Natural killer cell treated with Interleukin-12 subunit alpha and Interleukin-12 subunit beta and Interleukin-15 and Interleukin-18, amount 100 ng/mL, for 72 hours (primary cell): ENCODE results near the gene TNFRSF4. TPM values are rescaled to one million over a fixed set of nuclear protein-coding genes. Genes with fewer than 3 reads are reported as not detected.

Source experiments
- ATAC-seq, 2 donors: fragments of 150-1000 bp; cut with Tn5 transposase in 1 of 2; sonication (Bioruptor Pico), chemical (Tn5 transposase) in 1 of 2; 2 replicates each; pipeline ENCODE4 v1.10.0; 2021
- DNase-seq: peaks from one replicate; pipeline ENCODE4 v3.0.0; 2022; ENCODE audit warnings: low spot score
- H3K27ac Mint-ChIP-seq, 2 donors: 1 replicate in 1 of 2; 2 replicates in 1 of 2; pipeline ENCODE4 v1.8.0; 2022; ENCODE audit warnings: mixed read lengths in 2 of 2, mild to moderate bottlenecking in 1 of 2, moderate library complexity in 1 of 2
- H3K27me3 Mint-ChIP-seq, 2 donors: 1 replicate in 1 of 2; 2 replicates in 1 of 2; pipeline ENCODE4 v1.8.0; 2022; ENCODE audit warnings: mixed read lengths in 2 of 2
- H3K36me3 Mint-ChIP-seq: one replicate; pipeline ENCODE4 v1.8.0; 2022; ENCODE audit warnings: mixed read lengths
- H3K4me1 Mint-ChIP-seq, 2 donors: 1 replicate in 1 of 2; 2 replicates in 1 of 2; pipeline ENCODE4 v1.8.0; 2022; ENCODE audit warnings: low read depth in 2 of 2, mixed read lengths in 2 of 2, mild to moderate bottlenecking in 1 of 2
- H3K4me3 Mint-ChIP-seq: one replicate; pipeline ENCODE4 v1.8.0; 2022; ENCODE audit warnings: mixed read lengths
- H3K9me3 Mint-ChIP-seq: 2 replicates; pipeline ENCODE4 v1.8.0; 2022; ENCODE audit warnings: mixed read lengths
- total RNA-seq, 2 donors: library from RNA; stranded (reverse); gene quantifications; one replicate each; pipeline ENCODE4 v1.2.3, GENCODE V29; 2022

Gene TNFRSF4
- total RNA-seq, 2 donors from 2014 or later: 56.8 to 305 TPM

- Mint-ChIP-seq H3K27me3 (no peaks in the 10 kb centered on the region), H3K4me3 (peak overlapping the region; percentile 79), H3K36me3 (peaks cover 18% of the 10 kb centered on the region), H3K27ac (peak overlapping the region; percentile 81 to 89), H3K4me1 (peaks cover 22 to 24% of the 10 kb centered on the region in 2 donors), H3K9me3 (no peaks in the 10 kb centered on the region)
- DNase-seq (no peak), ATAC-seq (no peak)
These were observed 19.6 kb upstream of the TNFRSF4 start for GRCh38 chr1:1233567-1233892.

- Mint-ChIP-seq H3K27me3 (no peaks in the 10 kb centered on the region), H3K4me1 (peaks cover 22 to 24% of the 10 kb centered on the region in 2 donors), H3K4me3 (peak overlapping the region; percentile 79), H3K36me3 (peaks cover 18% of the 10 kb centered on the region), H3K9me3 (no peaks in the 10 kb centered on the region), H3K27ac (peak overlapping the region; percentile 81 to 89)
- no peak for DNase-seq
- no peak for ATAC-seq
These were observed 19.0 kb upstream of the TNFRSF4 start for GRCh38 chr1:1232796-1233566.

- Mint-ChIP-seq H3K36me3 (peaks cover 18% of the 10 kb centered on the region), H3K4me1 (peaks cover 22 to 24% of the 10 kb centered on the region in 2 donors), H3K27ac (peak within 1 kb of the TSS; percentile 90 to 95), H3K4me3 (peak within 1 kb of the TSS; percentile 98), H3K9me3 (no peaks in the 10 kb centered on the region), H3K27me3 (no peaks in the 10 kb centered on the region)
- no peak for DNase-seq
- ATAC-seq: no peak
These were observed 18.3 kb upstream of the TNFRSF4 start, which contains the start of gene B3GALT6 for GRCh38 chr1:1232208-1232795. B3GALT6 (plus strand) TSS chr1:1232237; CDS start chr1:1232279, 42 bp downstream.

GRCh38 chr1:1231400-1232207 is 17.7 kb upstream of the TNFRSF4 start, which contains the start of gene SDF4:
SDF4 (minus strand) TSS chr1:1232001; CDS start chr1:1228772, 3,229 bp downstream.
- H3K27ac Mint-ChIP-seq: peak within 1 kb of the TSS; percentile 90 to 95
- H3K36me3 Mint-ChIP-seq: peaks cover 18% of the 10 kb centered on the region
- peak within 1 kb of the TSS; percentile 98 for H3K4me3 Mint-ChIP-seq
- ATAC-seq (peak; percentile 96 to 98), DNase-seq (peak; percentile 99)
- H3K27me3 Mint-ChIP-seq: no peaks in the 10 kb centered on the region
- H3K4me1 Mint-ChIP-seq: peaks cover 24 to 25% of the 10 kb centered on the region in 2 donors
- H3K9me3 Mint-ChIP-seq: no peaks in the 10 kb centered on the region

DNA sequence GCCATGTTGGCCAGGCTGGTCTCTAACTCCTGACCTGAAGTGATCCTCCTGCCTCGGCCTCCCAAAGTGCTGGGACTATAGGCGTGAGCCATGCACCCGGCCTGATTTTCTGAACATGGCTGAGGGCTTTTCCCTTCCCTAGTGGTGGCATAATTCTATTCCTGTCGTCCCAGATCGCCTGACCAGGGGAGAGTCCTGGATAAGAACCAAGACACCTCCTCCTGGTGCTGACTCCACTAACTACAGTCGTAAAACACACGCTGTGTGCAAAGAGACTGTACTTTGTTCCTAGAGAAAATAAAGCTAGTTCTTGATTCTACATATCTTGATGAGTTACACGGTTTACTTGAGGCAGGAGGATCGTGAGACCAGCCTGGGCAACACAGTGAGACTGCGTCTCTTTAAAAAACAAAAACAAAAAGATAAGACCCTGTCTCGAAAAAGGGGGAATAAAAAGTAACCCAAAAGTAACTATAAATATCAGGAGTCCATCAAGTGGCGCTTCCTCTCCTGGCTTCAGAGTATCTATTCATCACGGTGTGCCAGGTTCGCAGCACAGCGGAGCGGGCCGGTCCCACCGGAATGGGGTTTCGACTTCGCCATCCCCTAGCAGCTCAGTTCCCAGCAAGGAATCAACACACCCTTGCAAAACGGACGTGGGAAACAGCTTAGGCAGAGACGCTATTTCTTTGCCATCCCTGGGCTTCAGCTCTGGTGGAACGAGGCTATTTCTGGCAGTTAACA is 16.9 kb upstream of the TNFRSF4 start:
- no peaks in the 10 kb centered on the region for H3K27me3 Mint-ChIP-seq
- no peaks in the 10 kb centered on the region for H3K9me3 Mint-ChIP-seq
- H3K36me3 Mint-ChIP-seq: peaks cover 19% of the 10 kb centered on the region
- H3K27ac Mint-ChIP-seq: peak overlapping the region; percentile 90 to 95
- DNase-seq (no peak), ATAC-seq (no peak)
- H3K4me1 Mint-ChIP-seq: peaks cover 26% of the 10 kb centered on the region in 2 donors
- H3K4me3 Mint-ChIP-seq: peak overlapping the region; percentile 98

DNA sequence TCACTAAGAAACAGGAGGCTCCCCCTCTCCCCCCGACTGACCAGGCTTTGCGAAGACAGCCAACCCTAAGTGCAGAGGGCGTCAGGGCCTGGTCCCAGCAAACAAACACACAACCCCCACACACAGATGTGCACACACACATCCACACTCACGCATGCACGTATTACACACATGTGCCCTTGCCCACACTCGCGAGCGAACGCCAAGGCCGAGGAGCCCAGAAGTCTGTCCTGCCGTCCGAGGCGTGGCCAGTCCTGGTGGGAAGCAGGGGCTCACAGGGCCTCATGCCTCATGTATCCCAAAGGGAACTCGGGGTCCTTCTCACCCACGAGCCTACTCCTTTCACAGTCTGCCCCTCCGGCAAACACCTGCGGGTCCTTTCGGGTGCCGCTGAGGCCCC is 15.8 kb upstream of the TNFRSF4 start:
- Mint-ChIP-seq H3K9me3 (no peaks in the 10 kb centered on the region), H3K36me3 (peaks cover 23% of the 10 kb centered on the region), H3K27me3 (no peaks in the 10 kb centered on the region), H3K4me1 (peaks cover 31% of the 10 kb centered on the region in 2 donors), H3K27ac (peak overlapping the region; percentile 90 to 95), H3K4me3 (peak overlapping the region; percentile 98)
- DNase-seq: no peak
- ATAC-seq: no peak

DNA sequence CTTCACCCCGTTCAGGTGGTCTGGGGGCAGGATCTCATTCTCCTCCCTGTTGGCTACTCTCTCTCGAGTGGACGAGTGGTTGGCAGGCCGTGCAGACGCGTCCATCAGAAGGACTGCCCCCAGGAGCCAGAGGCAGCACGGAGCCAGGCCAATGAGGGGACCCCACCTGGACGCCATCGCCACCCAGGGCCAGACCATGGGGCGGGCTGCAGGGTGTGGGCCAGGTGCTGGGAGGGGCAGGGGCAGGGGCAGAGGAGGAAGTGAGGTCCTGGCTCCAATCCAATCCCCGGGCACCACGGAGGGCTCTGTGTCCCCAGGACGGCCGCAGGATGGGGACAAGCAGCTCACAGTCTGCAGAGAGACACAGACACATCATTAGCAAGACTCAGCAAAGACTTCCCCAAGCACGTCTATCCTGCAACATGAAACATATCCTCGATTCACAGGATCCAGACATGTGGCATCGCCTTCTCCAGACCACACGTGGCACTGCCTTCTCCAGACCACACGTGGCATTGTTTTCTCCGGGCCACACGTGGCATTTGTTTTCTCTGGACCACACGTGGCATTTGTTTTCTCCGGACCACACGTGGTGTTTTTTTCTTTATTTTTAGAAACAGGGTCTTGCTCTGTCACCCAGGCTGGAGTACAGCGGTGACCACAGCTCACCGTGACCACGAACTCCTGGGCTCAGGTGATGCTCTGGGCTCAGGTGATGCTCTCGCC is 14.8 kb upstream of the TNFRSF4 start:
- H3K9me3 Mint-ChIP-seq: no peaks in the 10 kb centered on the region
- peaks cover 28 to 34% of the 10 kb centered on the region in 2 donors for H3K4me1 Mint-ChIP-seq
- peak overlapping the region in 1 of 2 donors; percentile 95 for H3K27ac Mint-ChIP-seq
- DNase-seq (no peak), ATAC-seq (no peak)
- H3K4me3 Mint-ChIP-seq: no peak overlapping the region
- H3K27me3 Mint-ChIP-seq: no peaks in the 10 kb centered on the region
- peaks cover 27% of the 10 kb centered on the region for H3K36me3 Mint-ChIP-seq

DNA sequence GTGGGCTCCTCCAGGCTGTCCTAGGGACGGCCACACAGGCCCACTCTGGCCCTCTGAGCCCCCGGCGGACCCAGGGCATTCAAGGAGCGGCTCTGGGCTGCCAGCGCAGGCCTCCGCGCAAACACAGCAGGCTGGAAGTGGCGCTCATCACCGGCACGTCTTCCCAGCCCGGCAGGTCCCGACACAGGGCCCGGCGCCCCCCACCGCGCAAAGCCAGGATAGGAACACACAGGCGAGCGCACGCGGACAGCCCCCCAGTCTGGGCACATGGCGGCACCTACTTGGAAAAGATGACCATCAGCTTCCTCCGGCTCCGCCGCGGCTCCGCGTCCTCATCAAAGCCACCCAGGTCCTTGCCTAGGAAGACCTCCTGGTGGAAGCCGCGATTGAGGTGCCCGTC is 14.2 kb upstream of the TNFRSF4 start:
- Mint-ChIP-seq H3K27ac (no peak overlapping the region), H3K27me3 (no peaks in the 10 kb centered on the region), H3K9me3 (no peaks in the 10 kb centered on the region), H3K4me1 (peaks cover 24 to 31% of the 10 kb centered on the region in 2 donors), H3K4me3 (no peak overlapping the region), H3K36me3 (peaks cover 24% of the 10 kb centered on the region)
- no peak for ATAC-seq
- no peak for DNase-seq

- ATAC-seq: no peak
- no peaks in the 10 kb centered on the region for H3K9me3 Mint-ChIP-seq
- no peaks in the 10 kb centered on the region for H3K27me3 Mint-ChIP-seq
- DNase-seq: no peak
- H3K36me3 Mint-ChIP-seq: peaks cover 29% of the 10 kb centered on the region
- peaks cover 31 to 39% of the 10 kb centered on the region in 2 donors for H3K4me1 Mint-ChIP-seq
- H3K4me3 Mint-ChIP-seq: no peak overlapping the region
- no peak overlapping the region for H3K27ac Mint-ChIP-seq
These were observed 13.4 kb upstream of the TNFRSF4 start for GRCh38 chr1:1227386-1227785.

- Mint-ChIP-seq H3K36me3 (peaks cover 29% of the 10 kb centered on the region), H3K4me1 (peaks cover 33 to 42% of the 10 kb centered on the region in 2 donors), H3K27ac (no peak overlapping the region), H3K27me3 (no peaks in the 10 kb centered on the region), H3K9me3 (no peaks in the 10 kb centered on the region), H3K4me3 (no peak overlapping the region)
- DNase-seq (no peak), ATAC-seq (no peak)
These were observed 12.8 kb upstream of the TNFRSF4 start for GRCh38 chr1:1226566-1227362.

DNA sequence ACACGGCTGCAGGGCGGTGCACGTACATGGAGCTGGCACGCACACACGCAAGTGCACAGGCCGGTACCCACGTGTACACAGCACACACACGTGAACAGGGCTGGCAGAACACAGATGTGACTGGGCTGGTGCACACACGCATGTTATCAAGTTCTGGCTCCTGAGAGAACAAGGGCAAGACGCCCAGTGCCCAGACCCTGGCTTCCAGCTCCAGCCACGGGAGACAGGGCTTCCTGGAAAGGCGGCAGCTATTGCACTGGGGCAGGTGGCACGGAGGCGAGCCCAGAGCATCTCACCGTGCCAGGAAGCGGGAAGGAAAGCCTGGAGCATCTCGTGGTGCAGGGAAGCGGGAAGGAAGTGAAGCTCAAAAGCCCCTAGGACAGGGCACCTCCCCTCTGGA is 12.0 kb upstream of the TNFRSF4 start:
- Mint-ChIP-seq H3K36me3 (peaks cover 26% of the 10 kb centered on the region), H3K27me3 (no peaks in the 10 kb centered on the region)

DNA sequence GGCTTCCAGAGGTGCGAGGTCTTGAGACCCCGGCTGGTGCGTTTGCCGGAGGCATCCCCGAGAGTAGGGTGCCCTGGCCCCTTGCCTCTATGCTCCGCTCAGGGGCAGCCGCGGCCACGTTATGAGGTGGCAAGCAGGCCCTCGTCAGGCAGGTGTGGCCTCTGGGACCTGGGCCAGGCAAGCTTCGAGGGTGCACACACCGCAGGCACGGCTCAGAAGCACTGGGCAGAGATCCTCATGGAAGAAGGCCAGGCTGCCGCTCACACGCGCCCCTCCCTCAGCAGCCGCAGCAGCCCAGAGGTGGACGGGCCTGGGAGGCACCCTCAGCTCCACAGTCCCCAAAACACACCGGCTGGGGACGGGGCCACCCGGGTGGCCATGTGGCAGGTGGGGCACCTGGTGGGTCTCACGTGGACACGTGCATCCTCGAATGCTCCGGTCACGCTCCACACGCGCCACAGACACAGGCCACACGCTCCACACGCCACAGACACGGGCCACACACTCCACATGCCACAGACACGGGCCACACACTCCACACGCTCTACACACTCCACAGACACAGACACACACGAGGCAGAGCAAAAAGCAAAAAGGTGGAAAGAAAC is 11.4 kb upstream of the TNFRSF4 start:
- Mint-ChIP-seq H3K36me3 (peaks cover 22% of the 10 kb centered on the region), H3K9me3 (no peaks in the 10 kb centered on the region), H3K27me3 (no peaks in the 10 kb centered on the region), H3K4me1 (peaks cover 35 to 48% of the 10 kb centered on the region in 2 donors), H3K4me3 (no peak overlapping the region), H3K27ac (no peak overlapping the region)
- ATAC-seq: no peak
- DNase-seq: no peak

More for the DNA sequence above, 12.0 kb upstream of the TNFRSF4 start:
- no peak overlapping the region for H3K4me3 Mint-ChIP-seq
- peaks cover 34 to 46% of the 10 kb centered on the region in 2 donors for H3K4me1 Mint-ChIP-seq
- no peak overlapping the region for H3K27ac Mint-ChIP-seq
- H3K9me3 Mint-ChIP-seq: no peaks in the 10 kb centered on the region
- no peak for ATAC-seq
- no peak for DNase-seq
